ENCODE results near the gene NFYC.
"Not testable (repeated sequence)": the region's sequence is repeated elsewhere in the genome, so short reads cannot be mapped to it uniquely, and the experiment has no call there.

NFYC gene

DNA sequence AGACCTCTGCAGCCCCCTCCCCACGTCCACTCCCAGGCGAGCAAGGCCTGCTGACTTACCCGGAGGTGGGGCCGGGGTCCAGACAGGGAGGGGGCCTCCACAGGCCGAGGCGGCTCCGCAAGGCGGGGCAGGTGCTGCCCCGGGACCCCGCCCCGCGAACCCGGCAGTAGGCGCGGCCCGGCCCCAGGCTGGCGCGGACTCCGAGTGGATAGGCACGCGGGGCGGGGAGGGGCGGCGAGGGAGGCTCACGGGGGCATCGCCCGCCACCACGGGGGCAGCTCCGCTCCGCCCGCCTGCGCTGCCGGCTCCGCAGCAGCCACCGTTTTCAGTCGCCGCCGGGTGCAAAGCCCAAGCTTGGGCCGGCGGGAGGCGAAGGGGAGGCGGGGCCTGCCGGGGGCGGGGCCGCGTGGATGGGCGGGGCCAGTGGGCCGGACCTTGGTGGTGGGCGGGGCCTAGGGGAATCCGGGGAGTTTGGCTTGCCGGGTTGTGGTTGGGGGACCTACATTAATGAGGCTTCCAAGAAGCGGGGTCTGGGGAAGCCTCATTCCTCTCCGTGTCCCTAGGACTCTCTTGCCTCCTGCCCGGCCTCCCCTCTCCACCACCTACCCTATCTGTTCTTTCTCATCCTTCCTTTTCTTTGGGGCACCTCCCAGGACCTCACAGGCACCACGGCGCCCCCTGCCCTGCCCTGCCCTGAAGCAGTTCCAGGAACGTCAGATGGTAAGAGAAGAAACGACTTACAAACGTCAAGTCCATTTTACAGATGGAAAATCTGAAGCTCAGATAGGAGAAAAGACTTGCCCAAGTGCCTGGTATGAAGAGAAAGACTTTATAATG is 26.0 kb upstream of the NFYC start, which contains the start of gene RIMS3:
Gene RIMS3 (minus strand): TSS at position 348 of the 837 bp plus-strand sequence. CDS start 23,757 bp downstream, outside the sequence.
- peak; percentile 72 for DNase-seq (ENCODE audit: low spot score)

GRCh38 chr1:40668769-40669525 is 22.6 kb upstream of the NFYC start:
- DNase-seq (ENCODE audit: low spot score) = peak; percentile 82

- DNase-seq (ENCODE audit: low spot score) = no peak
Measured at GRCh38 chr1:40673452-40673851, 18.1 kb upstream of the NFYC start.

DNA sequence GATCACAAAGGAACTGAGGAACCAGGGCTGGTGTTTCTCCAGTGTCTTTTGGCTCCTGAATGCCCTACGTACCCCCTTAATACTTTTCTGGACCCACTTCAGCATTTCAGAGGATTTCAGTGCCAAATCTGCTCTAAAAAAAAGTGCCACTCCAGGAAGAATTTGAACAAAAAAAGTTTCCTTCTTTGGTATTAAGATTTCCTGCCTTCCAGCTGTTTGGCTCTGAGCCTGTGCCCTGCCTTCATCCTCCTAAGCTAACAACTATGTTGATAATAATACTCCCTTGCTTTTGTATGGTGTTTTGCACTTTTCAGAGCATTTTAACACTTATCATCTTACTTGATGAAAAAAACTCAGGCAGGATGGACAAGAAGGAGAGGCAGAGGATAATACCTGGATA is 15.0 kb upstream of the NFYC start:
- no peak for DNase-seq (ENCODE audit: low spot score)

- DNase-seq (ENCODE audit: low spot score) = no peak
Measured at GRCh38 chr1:40679165-40679953, 12.1 kb upstream of the NFYC start.

DNA sequence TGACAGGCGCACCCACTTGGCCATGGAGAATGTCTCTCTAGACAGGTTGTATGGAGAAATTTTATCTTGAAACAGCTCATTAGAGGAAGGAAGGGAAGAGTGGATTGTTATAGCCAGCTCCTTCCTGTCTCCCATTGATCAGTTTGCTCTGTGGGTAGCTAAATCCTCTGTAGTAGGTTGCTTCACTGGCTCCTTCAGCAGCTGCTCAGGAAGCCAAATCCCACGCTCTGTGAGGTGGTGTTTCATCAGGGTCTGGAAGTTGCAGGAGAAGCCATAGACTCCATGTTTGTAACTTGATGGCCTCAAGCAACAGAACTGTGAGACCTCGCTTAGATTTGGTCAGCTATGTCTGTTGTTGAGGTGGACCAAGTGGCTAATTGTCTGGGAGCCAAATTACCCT is 6.8 kb upstream of the NFYC start:
- no peak for DNase-seq (ENCODE audit: low spot score)

- DNase-seq (ENCODE audit: low spot score) = no peak
Measured at GRCh38 chr1:40687059-40687458, 4.4 kb upstream of the NFYC start.

GRCh38 chr1:40687661-40688060 is 3.8 kb upstream of the NFYC start:
- DNase-seq (ENCODE audit: low spot score) = no peak

DNA sequence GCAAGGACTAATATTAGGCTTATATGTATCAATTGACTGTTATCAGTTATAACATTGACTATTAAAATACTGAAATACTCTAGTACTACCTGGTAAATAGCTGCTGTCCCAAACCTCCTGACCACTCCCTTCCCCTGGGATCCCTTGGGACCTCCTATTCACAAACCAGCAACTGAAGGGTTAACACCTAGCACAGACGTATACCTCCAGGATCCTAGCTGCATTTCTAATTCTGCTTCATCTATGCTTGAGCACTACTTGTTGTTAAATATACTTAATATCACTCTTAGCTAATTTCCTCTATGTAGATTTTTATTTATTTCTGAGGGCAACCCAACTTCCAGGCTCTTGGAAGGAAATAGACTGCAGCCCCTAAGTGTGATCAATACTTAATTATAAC is 1.8 kb upstream of the NFYC start:
- no peak for DNase-seq (ENCODE audit: low spot score)

DNA sequence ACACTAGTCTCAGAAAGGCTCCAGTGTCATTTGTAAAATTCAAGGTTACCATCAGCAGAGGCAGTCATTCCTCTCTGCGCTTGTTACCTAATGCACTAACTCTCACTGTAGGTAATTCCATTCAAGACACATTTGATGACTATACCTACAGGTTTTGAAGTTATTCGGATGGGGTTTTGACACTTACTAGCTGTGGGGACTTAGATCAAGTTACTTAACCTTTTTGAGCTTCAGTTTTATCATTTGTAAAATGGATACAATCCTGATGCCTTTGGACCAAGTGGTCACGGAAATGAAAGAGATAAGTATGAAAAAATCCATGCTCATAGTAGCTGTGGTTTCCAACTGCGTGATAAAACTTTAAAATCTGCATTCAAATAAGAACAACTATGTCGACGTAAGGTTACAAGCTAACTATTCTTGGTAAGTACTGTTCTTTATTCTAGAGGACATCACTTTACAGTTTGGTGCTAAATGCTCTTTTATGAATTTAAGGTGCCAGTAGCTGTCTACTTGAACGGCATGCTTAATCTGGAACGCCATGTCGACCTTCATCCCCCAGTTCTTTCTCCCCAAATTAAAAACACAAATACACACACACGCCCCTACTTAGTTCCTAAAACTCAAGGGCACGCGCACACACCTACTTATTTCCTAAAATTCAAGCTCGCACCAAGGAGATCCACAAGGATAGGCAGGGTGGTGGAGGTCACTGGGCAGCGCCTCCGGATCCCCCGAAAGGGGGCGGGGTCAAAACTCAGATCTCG is 550 bp upstream of the NFYC start:
- peak; percentile 66 for DNase-seq (ENCODE audit: low spot score)

GRCh38 chr1:40692429-40692895 is 958 bp downstream of the NFYC start:
- DNase-seq (ENCODE audit: low spot score) = peak; percentile 68

GRCh38 chr1:40693425-40693824 is 1.9 kb downstream of the NFYC start:
- DNase-seq (ENCODE audit: low spot score) = no peak

GRCh38 chr1:40694353-40694874 is 2.9 kb downstream of the NFYC start:
- no peak for DNase-seq (ENCODE audit: low spot score)

DNA sequence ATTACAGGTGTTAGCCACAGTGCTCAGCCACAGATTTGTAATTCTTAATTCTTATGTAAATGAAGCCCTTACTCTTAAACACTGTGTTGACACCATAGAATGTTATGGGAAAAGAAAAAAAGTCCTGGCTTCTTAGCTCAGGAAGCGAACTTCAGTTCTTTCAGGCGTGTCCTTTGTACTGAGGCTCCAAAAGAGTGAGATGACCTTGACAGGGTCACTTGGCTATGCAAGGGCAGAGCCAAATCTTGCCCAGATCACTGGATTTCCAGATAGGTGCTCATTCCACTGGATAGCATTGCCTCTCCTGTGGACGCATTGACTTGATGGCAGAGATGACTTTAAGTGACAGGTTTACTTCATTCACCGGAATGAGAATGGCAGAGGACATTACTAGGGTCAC is 4.8 kb downstream of the NFYC start:
- no peak for DNase-seq (ENCODE audit: low spot score)

DNA sequence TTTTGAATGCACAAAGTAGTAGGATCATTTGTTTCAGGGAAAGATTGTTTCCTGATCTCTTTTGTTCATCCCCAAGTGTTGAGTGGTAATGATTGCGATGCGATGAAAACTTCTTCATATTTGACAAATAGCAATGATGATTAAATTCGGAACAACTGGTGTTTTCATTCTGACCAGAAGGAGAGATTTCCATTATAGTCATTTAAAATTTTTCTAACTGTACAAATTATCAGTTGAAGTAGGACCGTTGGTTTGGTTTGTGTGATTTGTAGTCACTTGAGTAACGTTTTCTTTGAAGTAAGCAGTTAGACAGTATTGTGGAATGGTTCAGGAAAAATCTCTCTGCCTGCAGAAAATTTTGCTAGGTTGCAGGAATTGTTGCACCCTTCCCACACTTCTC is 5.9 kb downstream of the NFYC start:
- no peak for DNase-seq (ENCODE audit: low spot score)

GRCh38 chr1:40699787-40700186 is 8.3 kb downstream of the NFYC start:
- peak; percentile 60 for DNase-seq (ENCODE audit: low spot score)

GRCh38 chr1:40701684-40702083 is 10.2 kb downstream of the NFYC start:
- no peak for DNase-seq (ENCODE audit: low spot score)

- not testable (repeated sequence) for DNase-seq (ENCODE audit: low spot score)
Measured at GRCh38 chr1:40702810-40703209, 11.3 kb downstream of the NFYC start.

DNA sequence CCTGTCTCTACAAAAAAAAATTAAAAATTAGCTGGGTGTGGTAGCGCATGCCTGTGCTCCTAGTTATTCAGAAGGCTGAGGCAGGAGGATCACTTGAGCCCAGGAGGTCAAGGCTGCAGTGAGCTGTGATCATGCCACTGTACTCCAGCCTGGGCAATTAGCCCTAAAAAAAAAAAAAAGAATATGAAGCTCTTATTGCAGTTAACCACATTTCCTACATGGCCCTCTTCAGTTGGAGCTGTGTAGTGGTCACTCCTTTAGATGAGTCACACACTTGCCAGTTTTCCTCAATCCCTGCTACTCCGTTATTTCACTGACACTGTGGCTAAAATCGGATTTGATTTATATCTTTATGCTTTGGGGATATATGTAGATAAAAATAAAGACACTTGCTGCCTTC is 11.8 kb downstream of the NFYC start:
- DNase-seq (ENCODE audit: low spot score) = peak; percentile 46

DNA sequence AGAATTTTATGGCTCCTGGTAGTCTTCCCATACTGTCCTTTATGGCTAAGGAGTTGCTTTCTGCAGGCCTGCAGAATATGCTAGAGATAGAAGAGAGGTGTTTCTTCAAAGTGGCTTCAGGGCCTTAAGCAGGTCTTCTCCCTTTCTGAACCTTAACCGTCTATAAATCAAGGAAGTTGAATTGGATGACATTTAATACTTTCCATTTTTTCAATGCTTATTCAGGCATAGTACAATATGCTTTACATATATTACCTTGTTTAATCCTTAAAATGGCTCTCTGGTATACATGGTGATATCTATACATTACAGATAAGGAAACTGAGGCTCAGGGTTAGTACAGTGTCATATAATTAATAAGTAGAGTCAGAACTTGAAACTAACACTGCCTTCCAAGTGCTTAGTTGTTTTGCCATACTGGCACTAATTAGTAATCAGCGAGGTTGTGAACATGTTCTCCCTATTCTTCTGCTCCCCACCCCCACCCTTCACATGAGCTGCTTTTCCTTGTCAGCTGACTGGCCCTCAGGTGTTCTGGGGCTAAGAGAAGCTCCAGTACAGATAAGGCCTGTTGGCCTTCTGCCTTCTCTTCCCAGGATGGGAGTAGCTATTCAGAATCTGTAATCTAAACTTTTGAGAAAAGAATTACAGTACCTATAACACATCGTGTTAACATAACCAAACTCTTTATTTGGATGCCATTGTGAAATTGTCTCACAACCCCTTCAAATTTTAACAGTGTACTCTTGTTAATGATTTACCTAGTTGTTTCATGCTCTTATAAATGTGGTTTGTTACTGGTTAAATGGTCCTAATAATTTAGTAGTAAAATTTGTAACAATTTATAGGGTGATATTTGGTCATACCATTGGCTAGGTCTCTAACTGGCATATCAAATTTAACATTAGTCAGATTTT is 13.6 kb downstream of the NFYC start:
- no peak for DNase-seq (ENCODE audit: low spot score)
